NT2/D1 (cell line): ENCODE data around the gene PRKG1.

Source experiments
- SUZ12 ChIP-seq: IDR thresholded peaks from 2 replicates; pipeline ENCODE4 v1.6.1; 2011; ENCODE audit not compliant: insufficient read length, insufficient read depth; ENCODE audit errors: extremely low read depth
- ZNF274 ChIP-seq: IDR thresholded peaks from 2 replicates; pipeline ENCODE4 v1.6.1; 2011; ENCODE audit warnings: mild to moderate bottlenecking, low read depth, low read length

- no peak for TF ChIP-seq SUZ12
- TF ChIP-seq ZNF274: no peak
Measured at GRCh38 chr10:51075043-51075872, 971 bp downstream of the PRKG1 start.
